SK-N-SH treated with all-trans-retinoic acid at 6 μM for 48 hours (cell line): ENCODE results near the gene SH3PXD2B.

Experiments used
- ARNTL ChIP-seq: fragments of 450-650 bp; formaldehyde crosslinking; IDR thresholded peaks from 2 replicates; pipeline ENCODE4 v1.5.0; 2020; ENCODE audit warnings: low read depth, mild to moderate bottlenecking, moderate library complexity, borderline replicate concordance
- CREB5 ChIP-seq: fragments of 250-450 bp; sonication (Bioruptor Pico); IDR thresholded peaks from 2 replicates; pipeline ENCODE4 v1.5.1; 2020; ENCODE audit warnings: low read depth, mild to moderate bottlenecking, moderate library complexity
- CSDC2 ChIP-seq: fragments of 250-450 bp; sonication (Bioruptor Pico); IDR thresholded peaks from 2 replicates; pipeline ENCODE4 v1.5.0; 2020; ENCODE audit warnings: mild to moderate bottlenecking, moderate library complexity
- ESRRG ChIP-seq: fragments of 250-450 bp; sonication (Bioruptor Pico); IDR thresholded peaks from 2 replicates; pipeline ENCODE4 v1.6.1; 2021; ENCODE audit warnings: mild to moderate bottlenecking
- ISL1 ChIP-seq: fragments of 250-450 bp; sonication (Bioruptor Pico); IDR thresholded peaks from 2 replicates; pipeline ENCODE4 v2.1.2; 2022; ENCODE audit warnings: mild to moderate bottlenecking, moderate library complexity
- OSR1 ChIP-seq: fragments of 250-450 bp; sonication (Bioruptor Pico); IDR thresholded peaks from 2 replicates; pipeline ENCODE4 v1.8.0; 2022; ENCODE audit warnings: moderate library complexity, mild to moderate bottlenecking, inconsistent platforms
- RARB ChIP-seq: fragments of 250-450 bp; sonication (Bioruptor Pico); IDR thresholded peaks from 2 replicates; pipeline ENCODE4 v1.8.0; 2021; ENCODE audit warnings: mild to moderate bottlenecking, moderate library complexity
- SNAI2 ChIP-seq: fragments of 250-450 bp; sonication (Bioruptor Pico); IDR thresholded peaks from 2 replicates; pipeline ENCODE4 v1.5.0; 2020; ENCODE audit warnings: mild to moderate bottlenecking, moderate library complexity
- TOX ChIP-seq: fragments of 250-450 bp; sonication (Bioruptor Pico); IDR thresholded peaks from 2 replicates; pipeline ENCODE4 v1.8.0; 2021; ENCODE audit warnings: mild to moderate bottlenecking, moderate library complexity, borderline replicate concordance
- ZFP3 ChIP-seq: fragments of 250-450 bp; sonication (Bioruptor Pico); IDR thresholded peaks from 2 replicates; pipeline ENCODE4 v1.5.0; 2020; ENCODE audit warnings: mild to moderate bottlenecking, moderate library complexity
- ZFP30 ChIP-seq: fragments of 450-650 bp; formaldehyde crosslinking; IDR thresholded peaks from 2 replicates; pipeline ENCODE4 v1.5.0; 2022; ENCODE audit warnings: mild to moderate bottlenecking, moderate library complexity
- ZNF70 ChIP-seq: fragments of 450-650 bp; formaldehyde crosslinking; IDR thresholded peaks from 2 replicates; pipeline ENCODE4 v1.5.0; 2020; ENCODE audit warnings: mild to moderate bottlenecking, moderate library complexity
- TF ChIP-seq, protein P1 (sequence below): fragments of 250-450 bp; sonication (Bioruptor Pico); IDR thresholded peaks from 2 replicates; pipeline ENCODE4 v1.8.0; 2020; ENCODE audit warnings: mild to moderate bottlenecking, moderate library complexity, borderline replicate concordance

GRCh38 chr5:172455511-172456061 is 1.3 kb upstream of the SH3PXD2B start:
- no peak for TF ChIP-seq ZFP30
- TF ChIP-seq ZFP3 (CRISPR knock-in tag), result no peak
- no peak for TF ChIP-seq SNAI2 (CRISPR knock-in tag)
- TF ChIP-seq ESRRG (CRISPR knock-in tag), result no peak
- TF ChIP-seq ARNTL (CRISPR knock-in tag), result no peak
- no peak for TF ChIP-seq CREB5 (CRISPR knock-in tag)
- TF ChIP-seq, protein P1, sequence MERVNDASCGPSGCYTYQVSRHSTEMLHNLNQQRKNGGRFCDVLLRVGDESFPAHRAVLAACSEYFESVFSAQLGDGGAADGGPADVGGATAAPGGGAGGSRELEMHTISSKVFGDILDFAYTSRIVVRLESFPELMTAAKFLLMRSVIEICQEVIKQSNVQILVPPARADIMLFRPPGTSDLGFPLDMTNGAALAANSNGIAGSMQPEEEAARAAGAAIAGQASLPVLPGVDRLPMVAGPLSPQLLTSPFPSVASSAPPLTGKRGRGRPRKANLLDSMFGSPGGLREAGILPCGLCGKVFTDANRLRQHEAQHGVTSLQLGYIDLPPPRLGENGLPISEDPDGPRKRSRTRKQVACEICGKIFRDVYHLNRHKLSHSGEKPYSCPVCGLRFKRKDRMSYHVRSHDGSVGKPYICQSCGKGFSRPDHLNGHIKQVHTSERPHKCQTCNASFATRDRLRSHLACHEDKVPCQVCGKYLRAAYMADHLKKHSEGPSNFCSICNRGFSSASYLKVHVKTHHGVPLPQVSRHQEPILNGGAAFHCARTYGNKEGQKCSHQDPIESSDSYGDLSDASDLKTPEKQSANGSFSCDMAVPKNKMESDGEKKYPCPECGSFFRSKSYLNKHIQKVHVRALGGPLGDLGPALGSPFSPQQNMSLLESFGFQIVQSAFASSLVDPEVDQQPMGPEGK (CRISPR knock-in tag), result no peak
- TF ChIP-seq CSDC2 (CRISPR knock-in tag), result no peak
- no peak for TF ChIP-seq RARB (CRISPR knock-in tag)
- no peak for TF ChIP-seq ISL1 (CRISPR knock-in tag)
- TF ChIP-seq OSR1 (CRISPR knock-in tag), result no peak
- no peak for TF ChIP-seq ZNF70 (CRISPR knock-in tag)
- TF ChIP-seq TOX, result no peak
